T-helper 9 cell (primary cell): ENCODE data around the gene A2ML1.
"Not testable (repeated sequence)": the region's sequence is repeated elsewhere in the genome, so short reads cannot be mapped to it uniquely, and the experiment has no call there.

Source experiments
- DNase-seq: peaks from one replicate; pipeline ENCODE4 v3.0.0-alpha.2; 2020
- total RNA-seq, 2 donors: gene quantifications; one replicate each; lab custom pipeline; 2026; lab: John Stamatoyannopoulos, UW

A2ML1 gene
- total RNA-seq: 0 reads per million in 2 donors

DNA sequence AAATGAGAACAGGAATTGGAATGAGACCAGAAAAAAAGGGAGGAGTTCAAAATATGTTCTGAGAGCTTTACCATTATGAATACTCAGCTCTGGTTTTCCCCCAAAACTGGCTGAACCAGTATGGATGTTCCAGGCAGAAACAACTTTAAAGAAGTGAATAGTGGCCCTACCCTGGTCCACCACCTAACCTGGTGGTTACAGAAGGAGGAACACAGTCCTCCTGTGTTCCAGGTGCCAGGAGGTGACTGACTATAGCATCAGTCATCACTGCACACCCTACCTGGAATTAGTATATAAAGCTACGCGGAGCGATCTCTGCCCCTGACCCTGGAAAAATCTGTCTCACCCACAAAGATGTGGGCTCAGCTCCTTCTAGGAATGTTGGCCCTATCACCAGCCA is at the start of gene A2ML1:
A2ML1 (plus strand) TSS at position 324 of the 400 bp plus-strand sequence; CDS start at position 355, 31 bp downstream.
- no peak for DNase-seq

DNA sequence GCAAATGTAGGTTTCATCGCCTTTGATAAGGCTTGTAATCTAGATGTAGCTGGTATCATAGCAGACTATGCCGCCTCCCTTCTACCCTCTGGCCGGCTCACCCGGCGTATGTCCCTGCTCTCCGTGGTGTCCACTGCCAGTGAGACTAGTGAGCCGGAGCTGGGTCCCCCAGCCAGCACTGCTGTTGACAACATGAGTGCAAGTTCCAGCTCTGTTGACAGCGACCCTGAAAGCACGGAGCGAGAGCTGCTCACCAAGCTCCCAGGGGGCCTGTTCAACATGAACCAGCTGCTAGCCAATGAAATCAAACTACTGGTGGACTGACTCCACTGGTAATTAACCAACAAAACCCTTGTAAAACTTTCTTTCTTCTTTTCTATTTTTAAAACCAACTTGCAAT is 49.0 kb upstream of the A2ML1 start:
- DNase-seq: no peak

DNA sequence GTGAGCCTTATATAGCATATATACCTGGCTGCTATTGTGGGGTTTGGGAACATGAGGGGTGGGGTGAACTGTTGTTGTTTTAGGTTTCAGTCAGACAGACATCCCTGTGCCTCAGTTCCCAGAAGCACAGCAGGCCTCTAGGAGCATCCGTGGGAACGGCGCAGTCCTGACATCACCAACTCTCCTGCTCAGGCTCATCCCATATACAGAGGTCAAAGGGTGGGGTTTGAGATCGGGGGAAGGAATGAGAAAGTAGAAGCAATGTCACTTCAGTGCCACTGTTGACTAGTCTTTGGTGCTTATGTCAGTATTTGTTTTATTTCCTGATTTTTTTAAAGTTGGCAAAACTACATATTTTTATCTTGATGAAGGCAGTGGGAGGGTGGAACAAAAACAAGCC is 43.1 kb upstream of the A2ML1 start:
- DNase-seq: no peak

DNA sequence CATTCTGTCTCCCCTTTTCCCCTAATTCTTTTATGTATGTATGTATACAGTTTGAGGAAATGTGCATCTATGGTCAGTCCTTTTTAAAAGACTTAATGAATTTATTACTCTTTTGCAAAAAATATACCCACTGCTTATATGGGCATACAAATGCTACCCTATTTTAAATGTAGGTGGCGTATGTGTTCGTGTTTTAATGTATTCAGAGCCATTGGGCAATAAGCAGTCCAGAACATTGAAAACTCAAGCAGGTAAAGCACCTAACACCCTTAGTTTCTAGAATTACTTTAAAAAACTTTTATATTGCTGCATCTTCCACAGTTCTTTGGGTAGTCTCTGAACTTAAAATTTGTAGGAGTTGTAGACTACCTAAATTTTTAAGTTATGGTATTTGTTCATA is 42.6 kb upstream of the A2ML1 start:
- DNase-seq: no peak

DNA sequence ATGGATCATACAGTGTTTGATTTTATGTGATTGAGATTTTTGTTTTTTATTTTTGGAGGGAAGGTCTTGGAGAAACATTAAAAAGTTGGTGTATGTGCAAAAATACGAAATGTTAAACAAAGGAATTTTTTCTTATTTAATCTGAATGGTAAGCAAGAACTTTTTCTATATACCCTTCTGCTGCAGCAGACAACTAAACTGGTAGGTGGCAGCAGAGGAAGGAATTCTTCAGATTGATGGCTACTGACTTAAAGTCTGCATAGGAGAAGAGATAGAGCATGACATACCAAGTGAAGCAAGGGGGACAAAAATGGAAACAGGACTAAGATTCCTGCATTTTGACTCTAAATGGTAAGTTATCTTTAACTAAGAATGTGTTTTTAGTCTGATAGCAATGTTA is 42.0 kb upstream of the A2ML1 start:
- DNase-seq: no peak

DNA sequence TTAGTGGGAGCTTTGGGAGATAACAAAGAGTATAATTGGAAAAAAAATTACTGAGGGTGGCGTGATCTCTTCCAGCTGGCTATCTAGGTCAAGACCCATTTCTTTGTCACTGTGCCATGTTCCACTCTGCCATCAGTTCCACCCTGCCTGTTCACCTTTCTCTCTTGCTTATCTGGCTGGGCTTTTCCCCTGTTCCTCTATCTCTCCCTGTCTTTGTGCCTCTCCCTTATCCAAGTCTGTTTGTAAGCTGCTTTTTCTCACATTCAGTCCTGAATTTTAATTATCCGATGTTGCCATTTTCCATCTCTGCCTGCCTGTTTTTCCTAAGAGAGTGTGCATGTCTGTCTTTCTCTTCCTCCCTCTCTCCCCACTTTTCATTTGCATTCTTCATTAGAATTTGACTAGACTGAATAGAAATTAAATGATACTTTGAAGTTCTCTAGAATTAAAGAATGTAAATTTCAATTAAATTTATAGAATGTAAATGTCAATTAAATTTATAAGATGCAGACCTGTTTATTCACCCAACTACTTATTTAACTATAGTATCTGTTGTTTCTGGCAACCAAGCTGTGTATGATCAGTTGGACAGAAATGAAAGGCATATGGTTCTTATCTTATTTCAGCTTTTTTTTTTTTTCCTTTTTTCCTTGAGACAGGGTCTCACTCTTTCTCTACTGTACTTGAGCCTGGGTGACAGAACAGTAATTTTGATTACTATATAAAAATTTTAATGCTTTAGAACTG is 40.9 kb upstream of the A2ML1 start:
- DNase-seq: no peak

DNA sequence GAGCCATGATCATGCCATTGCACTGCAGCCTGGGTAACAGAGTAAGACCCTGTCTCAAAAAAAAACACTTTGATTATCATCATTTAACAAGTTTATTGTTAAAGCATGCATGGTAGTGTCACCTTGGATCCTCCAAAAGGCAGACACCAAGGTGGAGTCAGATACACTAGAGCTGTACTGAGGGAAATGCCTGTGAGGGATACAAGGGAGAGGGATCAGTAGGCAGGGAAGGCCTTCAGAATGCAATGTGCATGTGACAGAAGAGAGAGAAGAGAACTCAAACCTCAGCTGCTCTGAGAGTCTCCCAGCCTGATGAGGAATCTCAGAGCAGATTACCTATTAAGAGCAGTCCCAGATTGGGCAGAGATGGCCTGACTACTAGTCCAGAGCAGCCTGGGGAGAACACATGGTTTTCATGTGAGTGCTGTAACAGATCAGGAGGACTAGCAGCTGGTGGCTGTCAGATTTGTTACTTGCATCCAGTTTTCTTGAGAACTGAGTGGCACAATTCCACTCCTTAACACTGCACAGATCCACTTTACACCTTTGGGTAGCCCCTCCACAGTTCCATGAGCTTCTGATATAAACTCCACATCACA is 38.0 kb upstream of the A2ML1 start:
- no peak for DNase-seq

DNA sequence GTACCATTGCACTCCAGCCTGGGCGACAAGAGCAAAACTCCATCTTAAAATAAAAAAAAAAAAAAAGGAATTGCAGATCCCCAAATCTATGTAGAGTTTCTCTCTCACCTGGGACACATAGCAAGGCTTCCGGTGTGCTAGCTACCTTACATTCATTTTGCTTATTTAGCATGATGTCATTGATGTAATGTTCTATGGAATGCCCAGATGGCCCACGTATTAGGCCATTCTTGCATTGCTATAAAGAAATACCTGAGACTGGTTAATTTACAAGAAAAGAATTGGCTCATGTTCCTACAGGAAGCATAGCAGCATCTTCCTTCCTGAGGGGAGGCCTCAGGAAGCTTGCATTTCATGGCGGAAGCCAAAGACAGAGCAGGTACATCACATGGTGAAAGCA is 36.9 kb upstream of the A2ML1 start:
- no peak for DNase-seq

DNA sequence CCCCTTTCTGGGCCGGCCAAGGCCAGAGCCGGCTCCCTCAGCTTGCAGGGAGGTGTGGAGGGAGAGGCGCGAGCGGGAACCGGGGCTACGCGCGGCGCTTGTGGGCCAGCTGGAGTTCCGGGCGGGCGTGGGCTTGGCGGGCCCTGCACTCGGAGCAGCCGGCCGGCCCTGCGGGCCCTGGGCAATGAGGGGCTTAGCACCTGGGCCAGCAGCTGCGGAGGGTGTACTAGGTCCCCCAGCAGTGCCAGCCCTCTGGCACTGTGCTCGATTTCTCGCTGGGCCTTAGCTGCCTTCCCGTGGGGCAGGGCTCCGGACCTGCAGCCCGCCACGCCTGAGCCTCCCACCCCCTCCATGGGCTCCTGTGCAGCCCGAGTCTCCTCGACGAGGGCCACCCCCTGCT is 35.2 kb upstream of the A2ML1 start:
- not testable (repeated sequence) for DNase-seq

DNA sequence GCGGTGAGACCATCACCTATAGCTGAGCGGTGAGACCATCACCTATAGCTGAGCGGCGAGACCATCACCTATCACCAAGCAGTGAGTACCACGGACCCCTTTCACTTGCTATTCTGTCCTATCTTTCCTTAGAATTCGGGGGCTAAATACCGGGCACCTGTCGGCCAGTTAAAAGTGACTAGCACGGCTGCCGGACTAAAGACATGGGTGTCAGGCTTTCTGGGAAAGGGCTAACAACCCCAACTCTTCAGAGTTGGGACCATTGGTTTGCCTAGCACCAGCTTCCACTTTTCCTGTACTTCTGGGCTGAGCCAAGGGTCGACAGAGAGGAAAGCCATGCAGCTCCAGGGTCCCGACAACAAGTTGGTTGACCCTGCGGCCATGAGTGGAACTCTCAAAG is 33.7 kb upstream of the A2ML1 start:
- DNase-seq: not testable (repeated sequence)

DNA sequence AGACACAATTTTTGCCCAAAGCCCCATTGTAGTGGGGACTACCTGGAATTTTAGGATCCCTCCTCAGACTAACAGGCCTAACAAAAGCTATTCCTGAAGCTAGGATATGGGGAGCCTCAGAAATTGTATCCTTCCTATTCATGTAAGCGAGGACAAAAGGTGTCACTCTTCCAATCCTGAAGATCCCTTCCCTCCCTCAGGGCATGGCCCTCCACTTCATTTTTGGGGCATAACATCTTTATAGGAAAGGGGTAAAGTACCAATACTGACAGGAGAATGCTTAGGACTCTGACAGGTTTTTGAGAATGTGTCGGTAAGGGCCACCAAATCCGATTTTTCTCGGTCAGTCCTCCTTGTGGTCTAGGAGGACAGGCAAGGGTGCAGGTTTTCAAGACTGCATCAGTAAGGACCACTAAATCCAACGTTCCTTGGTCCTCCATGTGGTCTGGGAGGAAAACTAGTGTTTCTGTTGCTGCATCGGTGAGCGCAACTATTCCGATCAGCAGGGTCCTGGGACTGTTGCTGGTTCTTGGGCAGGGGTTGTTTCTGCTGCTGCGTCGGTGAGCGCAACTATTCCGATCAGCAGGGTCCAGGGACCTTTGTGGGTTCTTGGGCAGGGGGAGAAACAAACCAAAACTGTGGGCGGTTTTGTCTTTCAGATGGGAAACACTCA is 32.9 kb upstream of the A2ML1 start:
- not testable (repeated sequence) for DNase-seq

DNA sequence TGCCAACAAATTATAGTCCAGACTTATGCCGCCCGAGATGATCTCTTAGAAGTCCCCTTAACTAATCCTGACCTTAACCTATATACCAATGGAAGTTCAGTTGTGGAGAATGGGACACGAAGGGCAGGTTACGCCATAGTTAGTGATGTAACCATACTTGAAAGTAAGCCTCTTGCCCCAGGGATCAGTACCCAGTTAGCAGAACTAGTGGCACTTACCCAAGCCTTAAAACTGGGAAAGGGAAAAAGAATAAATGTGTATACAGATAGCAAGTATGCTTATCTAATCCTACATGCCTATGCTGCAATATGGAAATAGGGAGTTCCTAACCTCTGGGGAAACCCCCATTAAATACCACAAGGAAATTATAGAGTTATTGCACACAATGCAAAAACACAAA is 29.2 kb upstream of the A2ML1 start:
- not testable (repeated sequence) for DNase-seq

DNA sequence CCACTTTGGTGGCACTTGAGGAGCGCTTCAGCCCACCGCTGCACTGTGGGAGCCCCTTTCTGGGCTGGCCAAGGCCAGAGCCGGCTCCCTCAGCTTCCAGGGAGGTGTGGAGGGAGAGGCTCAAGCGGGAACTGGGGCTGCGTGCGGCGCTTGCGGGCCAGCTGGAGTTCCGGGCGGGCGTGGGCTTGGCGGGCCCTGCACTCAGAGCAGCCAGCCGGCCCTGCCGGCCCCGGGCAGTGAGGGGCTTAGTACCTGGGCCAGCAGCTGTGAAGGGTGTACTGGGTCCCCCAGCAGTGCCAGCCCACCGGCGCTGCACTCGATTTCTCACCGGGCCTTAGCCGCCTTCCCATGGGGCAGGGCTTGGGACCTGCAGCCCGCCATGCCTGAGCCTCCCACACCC is 27.8 kb upstream of the A2ML1 start:
- DNase-seq: not testable (repeated sequence)

DNA sequence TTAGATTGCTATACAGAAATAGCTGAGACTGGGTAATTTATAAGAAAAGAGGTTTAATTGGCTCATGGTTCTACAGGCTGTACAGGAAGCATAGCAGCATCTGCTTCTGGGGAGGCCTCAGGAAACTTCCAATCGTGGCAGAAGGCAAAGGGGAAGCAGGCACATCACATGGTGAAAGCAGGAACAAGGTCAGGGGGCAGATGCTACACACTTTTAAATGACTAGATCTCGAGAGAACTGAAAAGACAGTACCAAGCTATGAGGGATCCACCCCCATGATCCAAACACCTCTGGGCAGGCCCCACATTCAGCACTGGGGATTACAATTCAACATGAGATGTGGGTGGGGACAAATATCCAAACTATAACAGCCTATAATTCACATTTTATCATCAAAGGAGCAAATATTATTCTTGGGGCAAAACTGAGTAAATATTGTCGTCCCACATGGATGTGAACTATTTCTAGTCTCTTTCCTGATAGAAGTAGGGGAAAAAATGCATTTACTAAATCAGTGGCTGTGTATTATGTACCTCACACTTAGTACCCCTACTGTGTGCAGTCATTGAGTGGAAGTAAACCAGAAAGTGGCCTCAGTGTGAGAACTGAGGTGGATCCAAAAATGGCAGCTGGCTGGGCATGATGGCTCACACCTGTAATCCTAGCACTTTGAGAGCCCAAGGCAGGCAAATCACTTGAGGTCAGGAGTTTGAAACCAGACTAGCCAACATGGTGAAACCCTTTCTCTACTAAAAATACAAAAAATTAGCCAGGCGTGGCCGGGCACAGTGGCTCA is 25.4 kb upstream of the A2ML1 start:
- DNase-seq: no peak

DNA sequence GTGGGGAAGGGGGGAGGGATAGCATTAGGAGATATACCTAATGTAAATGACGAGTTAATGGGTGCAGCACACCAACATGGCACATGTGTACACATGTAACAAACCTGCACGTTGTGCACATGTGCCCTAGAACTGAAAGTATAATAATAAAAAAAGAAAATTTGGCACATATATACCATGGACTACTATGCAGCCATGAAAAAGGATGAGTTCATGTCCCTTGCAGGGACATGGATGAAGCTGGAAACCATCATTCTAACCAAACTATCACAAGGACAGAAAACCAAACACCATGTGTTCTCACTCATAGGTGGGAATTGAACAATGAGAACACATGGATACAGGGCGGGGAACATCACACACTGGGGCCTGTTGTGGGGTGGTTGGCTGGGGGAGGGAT is 21.2 kb upstream of the A2ML1 start:
- not testable (repeated sequence) for DNase-seq

DNA sequence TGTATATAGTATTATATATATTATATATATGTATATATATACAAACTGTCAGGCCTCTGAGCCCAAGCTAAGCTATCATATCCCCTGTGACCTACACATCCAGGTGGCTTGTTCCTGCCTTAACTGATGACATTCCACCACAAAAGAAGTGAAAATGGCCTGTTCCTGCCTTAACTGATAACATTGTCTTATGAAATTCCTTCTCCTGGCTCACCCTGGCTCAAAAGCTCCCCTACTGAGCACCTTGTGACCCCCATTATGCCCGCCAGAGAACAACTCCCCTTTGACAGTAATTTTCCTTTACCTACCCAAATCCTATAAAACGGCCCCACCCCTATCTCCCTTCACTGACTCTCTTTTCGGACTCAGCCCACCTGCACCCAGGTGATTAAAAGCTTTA is 17.6 kb upstream of the A2ML1 start:
- not testable (repeated sequence) for DNase-seq

DNA sequence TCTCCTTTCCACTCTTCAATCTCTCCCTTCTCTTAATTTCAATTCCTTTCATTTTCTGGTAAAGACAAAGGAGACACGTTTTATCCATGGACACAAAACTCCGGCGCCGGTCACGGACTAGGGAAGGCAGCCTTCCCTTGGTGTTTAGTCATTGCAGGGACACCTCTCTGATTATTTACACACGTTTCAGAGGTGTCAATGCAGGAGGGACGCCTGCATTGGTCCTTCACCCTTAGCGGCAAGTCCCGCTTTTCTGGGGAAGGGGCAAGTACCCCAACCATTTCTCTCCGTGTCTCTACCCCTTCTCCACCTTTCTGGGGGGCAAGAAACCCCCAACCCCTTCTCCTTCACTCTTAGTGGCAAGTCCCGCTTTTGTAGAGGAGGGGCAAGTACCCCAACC is 16.9 kb upstream of the A2ML1 start:
- not testable (repeated sequence) for DNase-seq

DNA sequence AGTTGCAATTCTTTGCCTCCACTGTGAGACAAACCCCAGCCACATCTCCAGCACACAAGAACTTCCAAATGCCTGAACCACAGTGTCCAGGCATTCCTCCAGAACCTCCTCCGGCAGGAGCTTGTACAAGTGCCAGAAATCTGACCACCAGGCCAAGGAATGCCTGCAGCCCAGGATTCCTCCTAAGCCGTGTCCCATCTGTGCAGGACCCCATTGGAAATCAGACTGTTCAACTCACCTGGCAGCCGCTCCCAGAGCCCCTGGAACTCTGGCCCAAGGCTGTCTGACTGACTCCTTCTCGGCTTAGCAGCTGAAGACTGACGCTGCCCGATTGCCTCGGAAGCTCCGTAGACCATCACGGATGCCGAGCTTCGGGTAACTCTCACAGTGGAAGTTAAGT is 15.3 kb upstream of the A2ML1 start:
- not testable (repeated sequence) for DNase-seq

DNA sequence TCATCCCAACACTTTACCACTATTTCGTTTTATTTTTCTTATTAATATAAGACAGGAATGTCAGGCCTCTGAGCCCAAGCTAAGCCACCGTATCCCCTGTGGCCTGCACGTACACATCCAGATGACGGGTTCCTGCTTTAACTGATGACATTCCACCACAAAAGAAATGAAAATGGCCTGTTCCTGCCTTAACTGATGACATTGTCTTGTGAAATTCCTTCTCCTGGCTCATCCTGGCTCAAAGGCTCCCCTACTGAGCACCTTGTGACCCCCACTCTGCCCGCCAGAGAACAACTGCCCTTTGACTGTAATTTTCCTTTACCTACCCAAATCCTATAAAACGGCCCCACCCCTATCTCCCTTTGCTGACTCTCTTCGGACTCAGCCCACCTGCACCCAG is 12.3 kb upstream of the A2ML1 start:
- not testable (repeated sequence) for DNase-seq

DNA sequence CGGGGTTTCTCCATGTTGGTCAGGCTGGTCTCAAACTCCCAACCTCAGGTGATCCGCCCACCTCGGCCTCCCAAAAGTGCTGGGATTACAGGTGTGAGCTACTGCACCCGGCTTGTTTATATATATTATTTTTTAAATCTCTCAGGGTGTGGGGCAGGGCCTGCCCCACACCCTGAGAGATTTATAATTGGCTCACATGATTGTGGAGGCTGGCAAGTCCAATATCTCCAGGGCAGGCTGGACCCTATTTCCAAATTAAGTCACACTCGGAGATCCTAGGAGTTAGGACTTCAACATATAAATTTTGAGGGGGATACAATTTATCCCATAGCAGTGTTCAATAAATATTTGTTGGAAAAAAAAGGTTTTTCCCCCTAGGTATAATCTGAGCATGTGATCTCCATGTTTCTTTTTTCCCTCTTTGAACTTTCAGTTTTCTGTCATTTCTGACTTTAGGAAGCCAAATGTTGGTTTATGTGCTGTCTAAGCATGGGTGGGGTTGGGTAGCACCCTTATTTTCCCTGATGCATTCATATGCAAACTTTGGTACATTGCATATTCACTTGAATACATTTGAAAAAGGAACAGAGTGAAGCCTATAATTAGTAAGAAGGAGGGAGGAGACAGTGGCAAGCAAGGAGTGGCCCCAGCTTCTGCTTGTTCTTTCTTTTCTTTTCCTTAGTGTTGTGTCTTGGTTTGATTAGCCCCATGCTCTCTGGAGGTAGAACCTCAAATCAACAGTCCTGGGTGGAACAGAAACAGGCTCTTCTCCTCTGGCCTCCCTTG is 8.7 kb upstream of the A2ML1 start:
- no peak for DNase-seq

DNA sequence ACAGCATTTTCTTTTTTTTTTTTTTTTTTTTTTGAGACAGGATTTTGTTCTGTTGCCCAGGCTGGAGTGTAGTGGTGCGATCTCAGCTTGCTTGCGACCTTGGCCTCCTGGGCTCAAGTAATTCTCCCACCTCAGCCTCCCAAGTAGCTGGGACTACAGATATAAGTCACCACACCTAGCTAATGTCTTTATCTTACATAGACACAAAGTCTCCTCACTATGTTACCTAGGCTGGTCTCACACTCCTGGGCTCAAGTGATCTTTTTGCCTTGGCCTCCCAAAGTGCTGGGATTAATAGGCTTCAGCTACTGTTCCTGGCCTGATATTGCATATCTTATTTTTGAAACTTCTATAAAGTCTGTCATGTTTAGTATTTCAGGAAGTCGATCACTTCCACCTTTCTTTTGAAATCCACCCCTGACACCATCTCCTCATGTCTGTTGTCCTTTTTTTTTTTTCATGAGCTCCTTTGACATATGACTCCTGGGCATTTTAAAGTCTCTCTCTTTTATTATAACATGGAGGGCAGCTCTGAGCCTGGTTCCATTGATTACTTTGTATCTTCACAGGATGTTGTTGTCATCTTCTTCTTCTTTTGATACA is 5.9 kb upstream of the A2ML1 start:
- no peak for DNase-seq

DNA sequence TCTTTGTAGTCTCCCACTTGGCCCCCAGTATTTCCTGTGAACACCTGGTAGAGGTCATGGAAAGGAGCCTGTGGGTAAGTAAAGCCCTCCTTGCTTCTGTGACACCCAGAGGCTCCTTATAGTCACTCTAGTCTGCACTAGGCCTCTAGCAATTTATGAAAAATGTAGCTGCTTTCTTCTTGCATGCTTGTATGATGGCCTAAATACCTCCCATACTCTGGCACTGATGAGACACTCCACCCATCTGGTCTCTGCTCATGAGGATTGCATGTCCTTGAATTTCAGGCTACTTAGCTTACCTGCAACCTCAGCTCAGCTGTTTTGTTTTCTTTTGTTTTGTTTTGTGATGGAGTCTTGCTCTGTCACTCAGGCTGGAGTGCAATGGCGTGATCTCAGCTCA is 4.6 kb upstream of the A2ML1 start:
- DNase-seq: no peak
